ENCODE results near the gene CACNA1G.

DNA sequence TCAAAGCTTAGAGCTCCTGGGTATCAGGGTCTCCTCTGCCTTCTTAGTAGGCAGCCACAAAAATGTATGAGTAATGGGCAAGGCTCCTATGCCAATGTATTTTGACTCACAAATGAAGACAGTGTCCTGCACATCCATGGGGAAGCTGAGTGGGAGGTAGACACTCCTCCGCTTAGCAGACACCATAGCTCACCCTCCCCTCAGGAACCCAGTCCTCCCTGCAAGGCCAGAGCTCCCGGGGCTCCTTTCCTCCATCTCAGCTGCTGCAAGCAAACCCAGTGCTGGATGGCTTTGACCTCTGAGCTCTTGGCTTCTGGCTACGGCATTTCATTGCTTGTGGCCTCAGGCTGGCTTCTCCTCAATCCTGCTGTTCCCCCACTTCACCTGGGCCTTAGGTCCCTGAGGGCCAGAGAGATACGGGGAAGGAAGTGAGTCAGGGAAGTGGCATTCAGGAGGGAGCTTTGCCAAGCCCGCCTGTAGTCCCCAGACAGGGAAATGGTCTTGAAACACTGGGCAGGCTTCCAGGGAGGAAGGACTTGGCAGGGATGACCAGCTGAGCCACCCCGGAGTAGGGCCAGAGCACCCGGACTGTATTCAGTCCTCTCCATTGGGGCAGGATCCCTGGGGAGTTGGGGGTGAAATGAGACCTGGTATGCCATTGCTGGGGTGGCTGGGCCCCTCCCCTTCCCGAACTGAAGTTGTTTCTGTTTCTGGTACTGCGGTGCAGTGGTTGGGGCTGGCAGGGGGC is 78.6 kb downstream of the CACNA1G start:
- TF ChIP-seq, protein P1, sequence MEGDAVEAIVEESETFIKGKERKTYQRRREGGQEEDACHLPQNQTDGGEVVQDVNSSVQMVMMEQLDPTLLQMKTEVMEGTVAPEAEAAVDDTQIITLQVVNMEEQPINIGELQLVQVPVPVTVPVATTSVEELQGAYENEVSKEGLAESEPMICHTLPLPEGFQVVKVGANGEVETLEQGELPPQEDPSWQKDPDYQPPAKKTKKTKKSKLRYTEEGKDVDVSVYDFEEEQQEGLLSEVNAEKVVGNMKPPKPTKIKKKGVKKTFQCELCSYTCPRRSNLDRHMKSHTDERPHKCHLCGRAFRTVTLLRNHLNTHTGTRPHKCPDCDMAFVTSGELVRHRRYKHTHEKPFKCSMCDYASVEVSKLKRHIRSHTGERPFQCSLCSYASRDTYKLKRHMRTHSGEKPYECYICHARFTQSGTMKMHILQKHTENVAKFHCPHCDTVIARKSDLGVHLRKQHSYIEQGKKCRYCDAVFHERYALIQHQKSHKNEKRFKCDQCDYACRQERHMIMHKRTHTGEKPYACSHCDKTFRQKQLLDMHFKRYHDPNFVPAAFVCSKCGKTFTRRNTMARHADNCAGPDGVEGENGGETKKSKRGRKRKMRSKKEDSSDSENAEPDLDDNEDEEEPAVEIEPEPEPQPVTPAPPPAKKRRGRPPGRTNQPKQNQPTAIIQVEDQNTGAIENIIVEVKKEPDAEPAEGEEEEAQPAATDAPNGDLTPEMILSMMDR (IDR thresholded peaks at IDR 0.05; ENCODE audit: low read length) = no peak
- no peak for TF ChIP-seq EZH2 (IDR thresholded peaks at IDR 0.05; ENCODE audit: borderline replicate concordance, low read length)
